Activated CD4-positive, CD25-positive, alpha-beta regulatory T cell treated with anti-CD3 and anti-CD28 coated beads, Interleukin-2, amount 50 U/mL, for 72 hours (primary cell): ENCODE measurements around the gene TC2N.
"Not testable (repeated sequence)": the region's sequence is repeated elsewhere in the genome, so short reads cannot be mapped to it uniquely, and the experiment has no call there.

Source experiments
- DNase-seq: peaks from one replicate; pipeline ENCODE4 v3.0.0; 2021

Gene TC2N

GRCh38 chr14:91867316-91867988 lies at the start of gene TC2N:
Gene TC2N (minus strand): TSS chr14:91867536. CDS start chr14:91813769, 53,767 bp downstream.
- DNase-seq, result no peak

DNA sequence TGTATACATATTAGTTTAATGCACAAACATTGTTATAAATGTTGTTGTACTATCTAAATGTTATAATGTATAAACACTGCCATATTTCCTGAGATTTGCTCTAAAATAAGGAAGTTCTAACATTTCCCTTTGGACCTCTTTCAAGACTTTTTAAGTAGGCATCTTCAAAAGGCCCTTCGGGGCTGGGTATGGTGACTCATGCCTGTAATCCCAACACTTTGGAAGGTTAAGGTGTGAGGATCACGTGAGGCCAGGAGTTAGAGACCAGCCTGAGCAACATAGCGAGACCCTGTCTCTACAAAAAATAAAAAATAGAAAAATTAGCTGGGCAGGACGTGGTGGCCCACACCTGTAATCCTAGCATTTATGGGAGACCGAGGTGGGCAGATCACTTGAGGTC lies 44.7 kb upstream of the TC2N start:
- no peak for DNase-seq

DNA sequence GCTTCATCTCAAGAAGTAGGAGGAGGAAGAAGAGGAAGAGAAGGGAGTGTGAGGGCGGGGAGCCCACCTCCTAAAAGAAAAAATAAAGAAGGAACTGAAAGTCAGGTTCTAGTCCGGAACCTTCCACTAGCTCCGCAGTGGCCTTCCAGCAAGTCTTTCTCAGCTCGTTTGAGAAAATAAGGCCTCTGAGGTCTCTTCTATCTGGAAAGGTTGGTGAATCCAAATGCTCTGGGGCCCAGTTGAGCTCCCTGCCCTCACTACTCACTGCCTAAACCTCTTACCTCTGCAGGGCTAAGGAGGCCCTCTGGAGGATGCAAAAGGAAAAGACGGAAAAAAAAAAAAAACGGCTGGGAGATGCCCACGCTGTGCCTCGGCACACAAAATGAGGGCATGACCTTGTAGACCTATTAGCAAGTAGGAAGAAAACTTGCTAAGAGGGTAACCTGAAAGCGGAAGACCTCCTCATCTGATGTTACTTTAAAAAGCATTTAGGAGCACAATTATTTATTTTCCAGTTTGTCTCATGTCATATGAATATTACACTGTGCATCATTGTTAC lies 44.2 kb upstream of the TC2N start:
- DNase-seq, result no peak

DNA sequence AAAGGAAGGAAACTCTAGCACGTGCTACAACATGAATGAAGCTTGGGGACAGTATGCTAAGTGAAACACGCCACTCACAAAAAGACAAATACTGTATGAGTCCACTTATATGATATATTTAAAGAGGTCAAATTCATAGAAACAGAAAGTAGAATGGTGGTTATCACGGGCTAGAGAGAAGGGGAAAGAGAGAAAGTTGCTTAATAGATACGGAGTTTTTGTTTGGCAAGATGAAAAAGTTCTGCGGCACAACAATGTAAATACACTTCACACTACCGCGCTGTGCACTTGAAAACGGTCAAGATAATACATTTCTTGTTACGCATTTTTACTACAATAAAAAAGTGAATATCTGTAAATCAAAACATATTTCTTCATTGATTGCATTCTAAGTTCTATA lies 42.9 kb upstream of the TC2N start:
- DNase-seq, result no peak

- DNase-seq, result no peak
Measured at GRCh38 chr14:91906374-91906773, 39.0 kb upstream of the TC2N start.

GRCh38 chr14:91904956-91905645 lies 37.8 kb upstream of the TC2N start:
- DNase-seq, result no peak

- DNase-seq, result no peak
Measured at GRCh38 chr14:91904483-91904882, 37.1 kb upstream of the TC2N start.

GRCh38 chr14:91903070-91903469 lies 35.7 kb upstream of the TC2N start:
- DNase-seq, result no peak

GRCh38 chr14:91902336-91902735 lies 35.0 kb upstream of the TC2N start:
- no peak for DNase-seq

DNA sequence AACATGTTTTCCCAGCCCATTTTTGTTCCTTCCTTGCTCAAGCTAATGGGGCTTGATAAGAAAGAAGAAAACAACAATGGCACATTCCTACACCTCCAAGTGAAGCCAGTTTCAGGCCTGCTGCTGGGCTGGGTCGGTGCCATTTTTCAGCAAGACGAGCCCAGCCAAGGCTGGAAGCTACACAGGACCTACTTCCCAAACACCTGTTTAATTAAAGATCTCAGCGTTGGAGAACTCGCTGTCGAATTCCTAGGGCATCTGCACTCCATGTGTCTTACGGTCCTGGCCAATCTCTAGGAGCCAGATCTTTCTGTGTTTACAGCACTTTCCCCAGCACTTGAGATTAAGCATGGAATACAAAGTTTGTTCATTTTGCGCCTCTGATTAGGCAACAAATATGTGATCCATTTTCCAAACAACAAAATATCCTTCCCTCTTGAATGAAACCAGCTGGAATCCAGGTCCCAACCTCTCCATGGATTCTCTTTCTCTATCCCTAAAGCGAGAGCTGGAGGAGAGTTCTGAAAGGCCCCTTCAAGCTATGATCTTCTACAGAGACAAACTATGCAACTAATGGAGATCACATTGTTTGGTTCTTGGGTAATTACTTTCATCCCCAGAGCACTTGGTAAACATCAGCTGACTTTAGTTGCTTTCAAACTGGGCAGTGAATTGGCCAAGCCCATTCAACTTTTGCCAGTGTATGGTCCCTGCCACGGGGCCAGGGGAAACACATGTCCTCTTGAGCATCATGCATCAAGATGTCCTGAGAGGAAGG lies 34.3 kb upstream of the TC2N start:
- DNase-seq, result no peak

DNA sequence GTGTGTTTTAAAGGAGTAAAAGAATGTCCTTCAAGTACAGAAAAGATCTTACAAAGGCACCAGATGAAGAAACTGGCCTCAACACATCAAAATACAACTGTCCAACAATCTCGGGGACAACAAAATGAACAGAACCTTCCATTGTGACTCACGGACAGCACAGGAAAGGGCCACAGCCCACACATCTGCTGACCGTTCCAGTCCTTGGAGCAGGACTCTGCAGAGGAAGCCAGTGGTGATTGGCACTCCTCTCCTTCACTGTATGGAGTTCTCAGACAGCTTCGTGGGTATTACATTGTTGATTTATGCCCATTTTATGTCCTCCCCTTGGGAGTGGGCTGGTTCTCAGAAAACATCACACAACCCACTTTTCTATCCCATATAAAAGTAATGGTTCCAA lies 32.5 kb upstream of the TC2N start:
- no peak for DNase-seq

- DNase-seq, result no peak
Measured at GRCh38 chr14:91899213-91899612, 31.9 kb upstream of the TC2N start.

- no peak for DNase-seq
Measured at GRCh38 chr14:91898372-91898771, 31.0 kb upstream of the TC2N start.

DNA sequence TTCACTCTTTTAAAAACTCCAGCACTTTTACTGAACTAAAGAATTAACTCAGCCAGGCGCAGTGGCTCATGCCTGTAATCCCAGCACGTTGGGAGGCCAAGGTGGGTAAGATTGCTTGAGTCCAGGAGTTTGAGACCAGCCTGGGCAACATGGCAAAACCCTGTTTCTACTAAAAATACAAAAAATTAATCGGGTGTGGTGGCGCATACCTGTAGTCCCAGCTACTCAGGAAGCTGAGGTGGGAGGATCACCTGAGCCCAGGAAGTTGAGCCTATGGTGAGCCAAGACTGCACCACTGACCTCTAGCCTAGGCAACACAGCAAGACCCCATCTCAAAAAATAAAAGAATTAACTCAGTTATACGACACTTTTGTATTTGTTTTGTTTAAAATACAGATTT lies 30.4 kb upstream of the TC2N start:
- DNase-seq, result not testable (repeated sequence)

GRCh38 chr14:91897106-91897701 lies 29.9 kb upstream of the TC2N start:
- no peak for DNase-seq

GRCh38 chr14:91896419-91896818 lies 29.1 kb upstream of the TC2N start:
- DNase-seq, result no peak

GRCh38 chr14:91893669-91894068 lies 26.3 kb upstream of the TC2N start:
- DNase-seq, result peak; percentile 22

DNA sequence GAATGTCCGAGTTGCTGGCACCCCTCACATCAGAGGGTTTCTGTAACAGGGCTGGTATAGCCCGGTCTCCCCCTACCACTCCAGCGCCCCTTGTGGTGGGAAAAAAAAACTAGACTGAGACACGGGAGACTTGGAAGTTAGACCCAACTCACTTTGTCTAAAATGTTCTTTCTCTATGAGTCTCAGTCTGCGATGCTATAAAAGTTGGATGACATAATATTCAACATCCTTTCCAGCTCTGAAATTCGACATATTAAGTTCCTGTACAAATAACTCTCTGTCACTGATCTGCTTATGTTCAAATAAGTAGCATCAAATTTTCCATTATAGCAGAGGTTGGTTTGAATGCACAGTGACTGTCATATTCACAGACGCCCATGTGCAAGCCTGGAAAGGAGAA lies 25.7 kb upstream of the TC2N start:
- DNase-seq, result peak; percentile 30

GRCh38 chr14:91891721-91892220 lies 24.4 kb upstream of the TC2N start:
- no peak for DNase-seq

- DNase-seq, result no peak
Measured at GRCh38 chr14:91891101-91891500, 23.8 kb upstream of the TC2N start.

GRCh38 chr14:91890291-91890749 lies 23.0 kb upstream of the TC2N start:
- peak; percentile 13 for DNase-seq

DNA sequence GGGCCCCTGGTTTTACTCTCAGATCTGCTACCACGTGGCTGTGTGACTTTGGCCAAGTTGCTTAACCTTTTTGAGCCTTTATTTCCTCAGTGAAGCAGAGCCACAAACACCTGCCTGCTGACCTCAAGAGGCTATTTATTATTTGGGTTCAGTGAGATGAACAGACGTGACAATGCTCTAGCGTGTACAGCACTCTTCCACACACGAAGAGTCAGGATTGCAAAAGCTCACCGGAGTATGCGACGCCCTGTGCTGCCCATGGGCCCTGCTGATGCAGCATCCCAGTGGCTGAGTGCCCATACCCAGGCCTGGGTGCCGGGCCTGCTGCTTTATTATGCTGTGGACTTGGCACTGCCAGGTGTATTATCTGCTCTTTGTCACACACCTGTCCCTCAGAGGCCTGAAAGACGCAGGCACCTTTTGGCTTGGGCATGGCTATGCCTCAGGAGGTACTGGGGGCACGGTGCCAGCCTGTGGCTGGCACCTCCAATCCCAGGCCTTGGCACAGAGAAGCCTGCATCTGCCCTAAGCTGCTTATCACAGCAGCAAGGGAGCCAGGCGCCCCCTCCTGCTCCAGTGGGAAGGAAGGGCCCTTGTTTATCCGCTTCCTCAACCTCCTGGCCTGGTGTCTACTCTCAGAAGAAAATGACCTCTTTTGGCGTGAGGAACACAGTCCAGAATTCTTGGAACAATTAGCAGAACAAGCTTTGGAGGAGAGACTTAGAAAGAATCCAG lies 22.3 kb upstream of the TC2N start:
- peak; percentile 19 for DNase-seq
